NCI-H524 treated with DMSO at 0.1 percent for 48 hours (cell line): Measurements from ENCODE around the gene AGTRAP.

Experiments used
- DNase-seq: peaks from one replicate; lab custom pipeline; 2025; lab: John Stamatoyannopoulos, UW

AGTRAP gene

GRCh38 chr1:11764115-11764514 is 28.2 kb downstream of the AGTRAP start:
- DNase-seq = no peak

- DNase-seq = no peak
Observed at GRCh38 chr1:11764519-11764918, 28.6 kb downstream of the AGTRAP start.

GRCh38 chr1:11765661-11766428 is 29.9 kb downstream of the AGTRAP start:
- no peak for DNase-seq

- DNase-seq = no peak
Observed at GRCh38 chr1:11766429-11766776, 30.5 kb downstream of the AGTRAP start.

GRCh38 chr1:11767922-11768704 is 32.2 kb downstream of the AGTRAP start:
- DNase-seq = no peak

- no peak for DNase-seq
Observed at GRCh38 chr1:11768821-11769220, 32.9 kb downstream of the AGTRAP start.

- DNase-seq = no peak
Observed at GRCh38 chr1:11769274-11769673, 33.3 kb downstream of the AGTRAP start.

- DNase-seq = no peak
Observed at GRCh38 chr1:11770011-11770410, 34.1 kb downstream of the AGTRAP start.

GRCh38 chr1:11771481-11772043 is 35.6 kb downstream of the AGTRAP start:
- no peak for DNase-seq

GRCh38 chr1:11772458-11772857 is 36.5 kb downstream of the AGTRAP start:
- no peak for DNase-seq

- DNase-seq = no peak
Observed at GRCh38 chr1:11774753-11775152, 38.8 kb downstream of the AGTRAP start.

GRCh38 chr1:11777658-11778322 is 41.9 kb downstream of the AGTRAP start:
- no peak for DNase-seq

GRCh38 chr1:11778336-11778735 is 42.4 kb downstream of the AGTRAP start:
- DNase-seq = no peak

- no peak for DNase-seq
Observed at GRCh38 chr1:11778844-11779623, 43.1 kb downstream of the AGTRAP start.

- DNase-seq = no peak
Observed at GRCh38 chr1:11779715-11780379, 43.9 kb downstream of the AGTRAP start.

GRCh38 chr1:11780380-11781147 is 44.6 kb downstream of the AGTRAP start:
- no peak for DNase-seq

- DNase-seq = no peak
Observed at GRCh38 chr1:11781297-11781696, 45.4 kb downstream of the AGTRAP start.

GRCh38 chr1:11782127-11782708 is 46.3 kb downstream of the AGTRAP start:
- DNase-seq = no peak

GRCh38 chr1:11783556-11783955 is 47.6 kb downstream of the AGTRAP start:
- no peak for DNase-seq
